K562 (cell line): Measurements from ENCODE around the gene BGLAP. TPM values are rescaled to one million over a fixed set of nuclear protein-coding genes. Genes with fewer than 3 reads are reported as not detected.

Source experiments
- AFF4 ChIP-seq: sonication (generic); formaldehyde crosslinking; IDR thresholded peaks from 2 replicates; pipeline ENCODE4 v1.8.0; 2023; ENCODE audit warnings: mild to moderate bottlenecking, missing genetic modification reagents
- CREB1 ChIP-seq, 2 experiments: sonication (generic) in 1 of 2; formaldehyde crosslinking in 1 of 2; IDR thresholded peaks; 2 replicates each; pipeline versions ENCODE4 v1.6.1 to v1.8.0; 2012 to 2022; ENCODE audit warnings: inconsistent platforms in 1 of 2, mild to moderate bottlenecking in 1 of 2, missing genetic modification reagents in 1 of 2, moderate library complexity in 1 of 2
- E2F6 ChIP-seq, 2 experiments: IDR thresholded peaks; 2 replicates each; pipeline ENCODE4 v1.6.1; 2011; ENCODE audit warnings: borderline replicate concordance in 1 of 2, control low read depth in 1 of 2, low read depth in 1 of 2, low read length in 1 of 2, mild to moderate bottlenecking in 1 of 2, mixed read lengths in 1 of 2, moderate library complexity in 1 of 2; ENCODE audit not compliant: insufficient read depth in 1 of 2, insufficient read length in 1 of 2, poor library complexity in 1 of 2, severe bottlenecking in 1 of 2; ENCODE audit errors: extremely low read depth in 1 of 2
- ETV6 ChIP-seq, 3 experiments: fragments of 150-350 bp in 1 of 3; sonication (generic) in 1 of 3; formaldehyde crosslinking in 1 of 3; IDR thresholded peaks; 2 replicates each; pipeline versions ENCODE4 v1.6.1 to v1.8.0; 2014 to 2022; ENCODE audit warnings: borderline replicate concordance in 2 of 3, low read depth in 2 of 3, antibody characterized with exemption in 1 of 3, low read length in 1 of 3, mild to moderate bottlenecking in 1 of 3, missing genetic modification reagents in 1 of 3
- JUN ChIP-seq, 2 experiments: sonication (generic) in 1 of 2; formaldehyde crosslinking in 1 of 2; IDR thresholded peaks; 2 replicates each; pipeline versions ENCODE4 v1.6.1 to v1.8.0; 2012 to 2022; ENCODE audit warnings: borderline replicate concordance in 2 of 2, mild to moderate bottlenecking in 2 of 2, improper control_type of control experiment in 1 of 2, low read depth in 1 of 2, low read length in 1 of 2, missing genetic modification reagents in 1 of 2
- JUND ChIP-seq, 2 experiments: IDR thresholded peaks; 2 replicates in 1 of 2; 3 replicates in 1 of 2; pipeline ENCODE4 v1.6.1; 2011; ENCODE audit warnings: borderline replicate concordance in 2 of 2, low read depth in 2 of 2, low read length in 2 of 2, improper control_type of control experiment in 1 of 2, missing biosample characterization in 1 of 2, missing genetic modification characterization in 1 of 2, missing genetic modification reagents in 1 of 2
- KDM5B ChIP-seq: fragments of 200-600 bp; sonication (generic); IDR thresholded peaks from 2 replicates; pipeline ENCODE4 v1.6.1; 2012; ENCODE audit warnings: low read depth, mild to moderate bottlenecking, moderate library complexity, low read length, control low read depth, inconsistent platforms; ENCODE audit not compliant: insufficient replicate concordance
- MYC ChIP-seq, 2 experiments: fragments of 250-450 bp in 1 of 2; sonication (Bioruptor Pico) in 1 of 2; IDR thresholded peaks; 2 replicates each; pipeline versions ENCODE4 v1.5.1 to v1.6.1; 2012 to 2021; ENCODE audit warnings: low read depth in 2 of 2, borderline replicate concordance in 1 of 2, improper control_type of control experiment in 1 of 2, low read length in 1 of 2, mild to moderate bottlenecking in 1 of 2, moderate library complexity in 1 of 2
- PML ChIP-seq: IDR thresholded peaks from 2 replicates; pipeline ENCODE4 v1.6.1; 2012; ENCODE audit warnings: low read length, inconsistent platforms
- RB1 ChIP-seq: fragments of 450-650 bp; IDR thresholded peaks from 2 replicates; pipeline ENCODE4 v1.6.1; 2017; ENCODE audit warnings: low read depth, mild to moderate bottlenecking
- TFE3 ChIP-seq: fragments of 450-650 bp; formaldehyde crosslinking; IDR thresholded peaks from 2 replicates; pipeline ENCODE4 v1.4.0; 2020; ENCODE audit warnings: mild to moderate bottlenecking, mixed read lengths
- polyA plus RNA-seq, 8 experiments: library from polyadenylated mRNA; depleted of rRNA in 4 of 8; stranded (reverse) in 5 of 8; unstranded in 3 of 8; fragments of >200 nt; fragmentation: Nextera tagmentation in 2 of 8; fragmentation: Illumina TruSeq in 1 of 8; extraction: Ambion mirVana in 2 of 8; extraction: Trizol in 1 of 8; gene quantifications; 2 replicates each; pipeline versions ENCODE4 v1.2.1 to v1.2.3, GENCODE V29; 2011 to 2014; ENCODE audit warnings: inconsistent platforms in 1 of 8, missing spikeins in 1 of 8
- total RNA-seq, 7 experiments: library from RNA; depleted of rRNA in 6 of 7; stranded (reverse); fragments of >200 nt in 6 of 7; fragmentation: Illumina TruSeq in 2 of 7; extraction: Trizol in 2 of 7; gene quantifications; 2 replicates each; pipeline versions ENCODE4 v1.2.1 to v1.2.3, GENCODE V29; 2011 to 2021; ENCODE audit warnings: low replicate concordance in 1 of 7
- TF ChIP-seq, protein P1 (sequence below): sonication (generic); formaldehyde crosslinking; IDR thresholded peaks from 2 replicates; pipeline ENCODE4 v1.9.0; 2022; ENCODE audit warnings: mild to moderate bottlenecking, missing genetic modification reagents
- TF ChIP-seq, protein P2 (sequence below): fragments of 250-450 bp; sonication (Bioruptor Pico); IDR thresholded peaks from 2 replicates; pipeline ENCODE4 v1.5.0; 2021

The BGLAP gene
- total and polyA plus RNA-seq, 9 of the 15 experiments (the other 6 are each of a cell fraction or from before 2014, with no cell fraction given): 0.15 to 1.4 (median 0.28) TPM; not detected in 3

GRCh38 chr1:156212833-156213643 lies 28.9 kb upstream of the BGLAP start, which contains the start of gene PMF1 (continued):
- TF ChIP-seq, protein P1, sequence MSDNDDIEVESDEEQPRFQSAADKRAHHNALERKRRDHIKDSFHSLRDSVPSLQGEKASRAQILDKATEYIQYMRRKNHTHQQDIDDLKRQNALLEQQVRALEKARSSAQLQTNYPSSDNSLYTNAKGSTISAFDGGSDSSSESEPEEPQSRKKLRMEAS: peak; percentile 69
- TF ChIP-seq TFE3 (CRISPR knock-in tag): no peak
- TF ChIP-seq JUN (IDR thresholded peaks at IDR 0.05; ENCODE audit: borderline replicate concordance, low read depth, low read length): peak; percentile 21; the same call in 1 of the 2 replicates
- TF ChIP-seq JUN (CRISPR knock-in tag; IDR thresholded peaks at IDR 0.05; ENCODE audit: borderline replicate concordance): no peak
- peak; percentile 92 for TF ChIP-seq CREB1 (IDR thresholded peaks at IDR 0.05)
- peak; percentile 94 for TF ChIP-seq CREB1 (CRISPR knock-in tag; IDR thresholded peaks at IDR 0.05)
- TF ChIP-seq, protein P2, sequence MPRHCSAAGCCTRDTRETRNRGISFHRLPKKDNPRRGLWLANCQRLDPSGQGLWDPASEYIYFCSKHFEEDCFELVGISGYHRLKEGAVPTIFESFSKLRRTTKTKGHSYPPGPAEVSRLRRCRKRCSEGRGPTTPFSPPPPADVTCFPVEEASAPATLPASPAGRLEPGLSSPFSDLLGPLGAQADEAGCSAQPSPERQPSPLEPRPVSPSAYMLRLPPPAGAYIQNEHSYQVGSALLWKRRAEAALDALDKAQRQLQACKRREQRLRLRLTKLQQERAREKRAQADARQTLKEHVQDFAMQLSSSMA: no peak
- peak; percentile 87 for TF ChIP-seq KDM5B
- TF ChIP-seq ETV6 (IDR thresholded peaks at IDR 0.05; ENCODE audit: borderline replicate concordance in 1 of 2, low read depth in 2 of 2, low read length in 1 of 2): no peak
- peak; percentile 32; the same call in 1 of the 2 replicates for TF ChIP-seq ETV6 (CRISPR knock-in tag; IDR thresholded peaks at IDR 0.05; ENCODE audit: borderline replicate concordance)
- TF ChIP-seq RB1: peak; percentile 58; the same call in 1 of the 2 replicates
- peak; percentile 45; the same call in 1 of the 2 replicates for TF ChIP-seq JUND (IDR thresholded peaks at IDR 0.05; ENCODE audit: borderline replicate concordance, low read depth, low read length)
- no peak for TF ChIP-seq JUND (tag; IDR thresholded peaks at IDR 0.05; ENCODE audit: borderline replicate concordance, low read depth, low read length)
- peak in 1 of 2 experiments; percentile 52 for TF ChIP-seq E2F6 (IDR thresholded peaks at IDR 0.05; ENCODE audit: borderline replicate concordance in 1 of 2, extremely low read depth in 1 of 2, insufficient read depth in 1 of 2, insufficient read length in 1 of 2, low read depth in 1 of 2, low read length in 1 of 2, poor library complexity in 1 of 2, severe bottlenecking in 1 of 2)
- peak; percentile 53; the same call in 1 of the 2 replicates for TF ChIP-seq AFF4 (CRISPR knock-in tag)
- TF ChIP-seq PML: peak; percentile 91
- peak; percentile 82 for TF ChIP-seq MYC (IDR thresholded peaks at IDR 0.05; ENCODE audit: low read depth, low read length)
- TF ChIP-seq MYC (CRISPR knock-in tag; IDR thresholded peaks at IDR 0.05; ENCODE audit: borderline replicate concordance, low read depth): peak; percentile 50; the same call in 1 of the 2 replicates
